GM10248 (cell line): ENCODE results near the gene MECR.

Experiments used
- CTCF ChIA-PET: fragments of 300-600 bp; sonication (Branson Sonifier 250); formaldehyde crosslinking; extraction: SDS; loops from one replicate; lab custom pipeline; 2021; ENCODE audit warnings: antibody characterized with exemption; lab: Yijun Ruan, JAX
- POLR2A ChIA-PET: fragments of 350-650 bp; sonication (Branson Sonifier 250); formaldehyde crosslinking; extraction: SDS; loops from one replicate; lab custom pipeline; 2020; ENCODE audit warnings: antibody characterized with exemption; lab: Yijun Ruan, JAX
- DNase-seq: peaks from one replicate; pipeline ENCODE4 v3.0.0; 2012; ENCODE audit errors: extremely low spot score
- TF ChIP-seq, protein P1 (sequence below): IDR thresholded peaks from 2 replicates; pipeline ENCODE4 v1.5.1; 2012; ENCODE audit warnings: mild to moderate bottlenecking, low read depth; ENCODE audit errors: extremely low read depth, missing control alignments, control extremely low read depth

The MECR gene

DNA sequence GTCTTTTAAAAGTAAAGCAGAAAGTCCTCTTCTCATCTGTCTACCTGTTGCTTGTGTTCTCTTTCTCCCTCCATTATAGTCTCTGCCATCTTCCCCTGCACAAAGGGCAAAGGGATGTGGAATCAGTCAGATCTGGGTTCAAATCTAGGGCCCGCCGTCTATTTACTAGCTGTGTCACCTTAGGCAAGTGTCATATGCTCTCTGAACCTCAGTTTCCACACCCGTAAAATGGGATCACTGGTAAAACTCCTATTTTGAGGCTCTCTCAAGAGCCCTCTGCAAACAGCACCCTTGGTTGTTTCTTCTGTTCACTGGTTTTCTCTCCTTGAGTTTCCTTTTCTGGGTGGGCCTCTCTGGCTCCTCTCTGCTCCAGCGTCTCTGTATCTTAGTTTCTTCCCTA, 3.0 kb upstream of the MECR start:
- TF ChIP-seq, protein P1, sequence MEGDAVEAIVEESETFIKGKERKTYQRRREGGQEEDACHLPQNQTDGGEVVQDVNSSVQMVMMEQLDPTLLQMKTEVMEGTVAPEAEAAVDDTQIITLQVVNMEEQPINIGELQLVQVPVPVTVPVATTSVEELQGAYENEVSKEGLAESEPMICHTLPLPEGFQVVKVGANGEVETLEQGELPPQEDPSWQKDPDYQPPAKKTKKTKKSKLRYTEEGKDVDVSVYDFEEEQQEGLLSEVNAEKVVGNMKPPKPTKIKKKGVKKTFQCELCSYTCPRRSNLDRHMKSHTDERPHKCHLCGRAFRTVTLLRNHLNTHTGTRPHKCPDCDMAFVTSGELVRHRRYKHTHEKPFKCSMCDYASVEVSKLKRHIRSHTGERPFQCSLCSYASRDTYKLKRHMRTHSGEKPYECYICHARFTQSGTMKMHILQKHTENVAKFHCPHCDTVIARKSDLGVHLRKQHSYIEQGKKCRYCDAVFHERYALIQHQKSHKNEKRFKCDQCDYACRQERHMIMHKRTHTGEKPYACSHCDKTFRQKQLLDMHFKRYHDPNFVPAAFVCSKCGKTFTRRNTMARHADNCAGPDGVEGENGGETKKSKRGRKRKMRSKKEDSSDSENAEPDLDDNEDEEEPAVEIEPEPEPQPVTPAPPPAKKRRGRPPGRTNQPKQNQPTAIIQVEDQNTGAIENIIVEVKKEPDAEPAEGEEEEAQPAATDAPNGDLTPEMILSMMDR = no peak
- ChIA-PET CTCF (interaction anchor here (1.2 to 1.6 kb wide), 2 partner anchors 11 to 31 kb away, joined by 3 to 7 read pairs; no protein-coding TSS in a partner anchor), POLR2A (no interaction called here)
- DNase-seq = no peak

DNA sequence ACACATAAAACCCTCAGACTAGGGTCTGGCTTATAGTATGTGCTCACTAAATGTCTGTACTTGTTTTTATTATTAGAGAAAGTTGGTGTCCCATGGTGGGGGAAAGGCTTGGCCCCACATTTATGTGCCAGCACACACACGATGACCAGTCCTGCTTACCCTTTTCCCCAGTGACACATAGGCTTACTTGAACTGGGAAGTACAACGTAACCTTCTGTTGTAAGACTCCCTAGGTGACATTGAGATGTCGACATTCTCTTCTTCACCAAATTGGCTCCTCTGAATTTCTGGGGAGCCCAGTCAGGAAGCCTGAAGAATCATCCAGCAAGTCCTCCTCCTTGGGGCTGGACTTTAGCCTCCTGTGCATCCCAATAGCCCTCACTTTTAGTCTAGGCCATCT, 1.7 kb upstream of the MECR start:
- TF ChIP-seq, protein P1 = no peak
- no peak for DNase-seq
- POLR2A ChIA-PET = interaction anchor here (0.5 kb wide), 1 partner anchor 76 kb away, joined by 3 read pairs; no protein-coding TSS in a partner anchor
- CTCF ChIA-PET = interaction anchor here (1.2 to 1.8 kb wide), 2 partner anchors 14 to 350 kb away, joined by 3 to 4 read pairs; no protein-coding TSS in a partner anchor

DNA sequence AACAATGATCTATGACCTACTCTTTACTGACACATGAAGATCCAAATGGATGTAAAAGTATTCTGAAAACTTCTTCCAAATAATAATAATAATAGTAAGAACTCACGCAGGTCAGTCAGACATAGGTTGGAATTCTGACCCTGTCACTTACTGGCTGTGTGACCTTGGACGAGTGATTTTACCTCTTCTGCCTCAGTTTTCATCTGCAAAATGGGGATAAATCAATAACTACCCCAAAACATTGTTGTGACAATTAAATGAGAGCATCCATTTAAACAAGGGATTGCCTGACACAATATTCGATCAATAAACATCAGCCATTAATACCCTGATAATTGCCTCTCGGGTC, 556 bp downstream of the MECR start:
- DNase-seq = no peak
- CTCF ChIA-PET = interaction anchor here (0.7 to 1.7 kb wide), 5 partner anchors 8 to 48 kb away, joined by 3 to 7 read pairs (median 3); partner anchors contain the start of gene SRSF4
- TF ChIP-seq, protein P1 = no peak
- POLR2A ChIA-PET = no interaction called here

DNA sequence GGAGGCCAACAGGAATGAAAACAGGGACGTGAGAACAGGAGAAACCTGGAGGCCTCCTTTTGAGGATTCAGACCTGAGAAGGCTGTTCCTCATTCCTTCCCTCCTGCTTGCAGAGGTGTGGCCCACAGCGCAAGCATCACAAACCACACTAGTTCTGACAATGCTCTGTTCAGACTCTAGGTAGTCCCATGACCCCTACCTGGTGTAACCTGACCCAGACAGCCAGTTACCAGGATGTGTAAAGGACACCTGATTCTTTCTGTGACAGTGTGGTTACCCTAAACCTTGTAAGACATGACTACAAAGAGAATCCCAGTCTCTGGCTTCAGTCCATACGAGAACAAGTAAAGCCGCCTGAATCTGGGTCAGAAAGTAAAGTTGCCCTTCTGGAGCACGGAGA, 3.2 kb downstream of the MECR start:
- ChIA-PET CTCF (interaction anchor here (1.0 to 1.9 kb wide), 2 partner anchors 11 to 25 kb away, joined by 3 to 5 read pairs; no protein-coding TSS in a partner anchor), POLR2A (no interaction called here)
- DNase-seq = no peak

DNA sequence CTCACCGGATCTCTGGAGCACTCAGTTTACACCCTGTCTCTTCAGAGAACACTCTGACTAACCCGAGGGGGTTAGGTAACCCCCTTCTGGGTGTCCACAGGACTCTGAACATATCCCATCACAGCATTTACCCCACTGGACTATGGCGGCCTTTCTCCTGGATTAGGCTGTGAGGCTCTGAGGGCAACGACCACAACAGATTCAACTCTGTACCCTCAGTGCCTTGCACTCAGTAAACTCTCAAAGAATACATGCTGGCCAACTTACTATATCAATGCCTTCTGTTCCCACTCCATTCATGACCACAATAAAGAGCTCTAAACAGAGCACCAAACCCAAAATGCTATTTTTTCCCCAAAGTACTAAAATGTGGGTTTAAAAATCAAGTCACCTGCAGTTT, 5.4 kb downstream of the MECR start:
- no peak for DNase-seq
- TF ChIP-seq, protein P1 = no peak
- ChIA-PET POLR2A (no interaction called here), CTCF (no interaction called here)

More for the DNA sequence above, 3.2 kb downstream of the MECR start:
- TF ChIP-seq, protein P1 = no peak

DNA sequence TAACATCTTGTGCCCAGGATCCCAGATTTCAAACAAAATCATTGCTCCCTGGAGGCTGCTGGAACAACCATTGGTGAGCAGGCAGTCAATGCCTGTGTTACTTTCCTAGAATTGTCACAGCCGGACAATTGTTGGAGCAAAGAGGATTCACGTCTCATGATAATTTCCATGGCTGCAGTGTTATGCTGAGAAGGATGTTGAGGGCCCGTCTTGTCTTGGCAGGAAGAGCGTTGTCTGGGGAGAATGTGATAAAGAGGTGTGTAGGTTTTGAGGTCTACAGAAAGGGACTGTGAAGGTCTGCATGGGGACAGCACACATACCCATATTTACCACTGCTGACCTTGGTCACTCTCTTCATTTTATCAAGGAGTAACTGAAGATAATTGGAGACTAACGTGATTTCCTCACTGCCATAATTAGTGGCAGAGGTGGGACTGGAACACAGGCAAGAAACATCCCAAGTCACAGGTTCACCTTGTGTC, 6.3 kb downstream of the MECR start:
- ChIA-PET CTCF (no interaction called here), POLR2A (no interaction called here)
- TF ChIP-seq, protein P1 = no peak
- DNase-seq = no peak

DNA sequence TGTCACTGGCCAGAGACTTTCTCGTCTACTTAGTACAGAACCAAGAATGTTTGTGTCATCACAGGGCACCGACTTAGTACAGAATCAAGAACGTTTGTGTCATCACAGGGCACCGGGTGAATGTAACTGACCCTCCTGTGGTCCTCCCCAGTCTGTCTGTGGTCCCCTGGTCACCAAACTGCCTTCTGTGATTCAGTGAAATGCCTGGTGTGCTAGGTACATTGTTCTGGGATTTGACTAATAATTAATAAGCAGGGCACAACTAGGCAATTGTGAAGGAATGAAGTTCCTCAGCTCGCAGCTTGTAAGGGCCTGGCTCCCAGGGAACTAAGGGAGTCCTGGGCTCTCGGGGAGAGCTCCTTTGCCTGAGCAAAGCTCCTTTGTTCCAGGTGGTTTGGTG, 7.2 kb downstream of the MECR start:
- ChIA-PET CTCF (no interaction called here), POLR2A (no interaction called here)
- TF ChIP-seq, protein P1 = no peak
- DNase-seq = no peak
